Ectodermal cell (in vitro differentiated cells): ENCODE measurements around the gene CYP3A4.
"Not testable (repeated sequence)": the region's sequence is repeated elsewhere in the genome, so short reads cannot be mapped to it uniquely, and the experiment has no call there.

Source experiments
- H3K27ac ChIP-seq: 2 replicates; pipeline ENCODE4 v1.7.0; 2013; ENCODE audit warnings: mild to moderate bottlenecking, low read depth, low read length; ENCODE audit not compliant: insufficient read depth, poor library complexity, severe bottlenecking
- H3K27me3 ChIP-seq: 2 replicates; pipeline ENCODE4 v1.7.0; 2013; ENCODE audit warnings: mild to moderate bottlenecking, low read length; ENCODE audit not compliant: insufficient read depth, control insufficient read depth, poor library complexity, severe bottlenecking
- H3K36me3 ChIP-seq: one replicate; pipeline ENCODE4 v1.7.0; 2013; ENCODE audit warnings: low read length; ENCODE audit not compliant: control insufficient read depth, insufficient read depth
- H3K4me1 ChIP-seq: one replicate; pipeline ENCODE4 v1.7.0; 2013; ENCODE audit warnings: low read length; ENCODE audit not compliant: control insufficient read depth, insufficient read depth
- H3K4me3 ChIP-seq: 2 replicates; pipeline ENCODE4 v1.7.0; 2013; ENCODE audit warnings: low read depth, low read length, control low read depth; ENCODE audit not compliant: insufficient read depth
- H3K9me3 ChIP-seq: 2 replicates; pipeline ENCODE4 v1.7.0; 2013; ENCODE audit warnings: mild to moderate bottlenecking, low read length, moderate library complexity; ENCODE audit not compliant: control insufficient read depth
- WGBS, 2 experiments: methylation state at CpG; one replicate each; pipeline ENCODE4 v1.1.7; 2013; ENCODE audit warnings: missing lambda C conversion rate in 2 of 2; 5-methylcytosine and 5-hydroxymethylcytosine counted together

Gene CYP3A4

GRCh38 chr7:99764478-99764877, 19.5 kb downstream of the CYP3A4 start:
- no peak overlapping the region for H3K27ac ChIP-seq
- 93 to 94% methylated on average over 3 of the region's 3 CpGs for WGBS, 2 experiments
- no peaks in the 10 kb centered on the region for H3K4me1 ChIP-seq
- no peaks in the 10 kb centered on the region for H3K27me3 ChIP-seq
- H3K36me3 ChIP-seq: no peaks in the 10 kb centered on the region
- no peaks in the 10 kb centered on the region for H3K9me3 ChIP-seq
- H3K4me3 ChIP-seq: no peak overlapping the region

- 87 to 91% methylated on average over 6 to 7 of the region's 7 CpGs for WGBS, 2 experiments
- no peak overlapping the region for H3K4me3 ChIP-seq
Observed at GRCh38 chr7:99762680-99763327, 21.2 kb downstream of the CYP3A4 start.

DNA sequence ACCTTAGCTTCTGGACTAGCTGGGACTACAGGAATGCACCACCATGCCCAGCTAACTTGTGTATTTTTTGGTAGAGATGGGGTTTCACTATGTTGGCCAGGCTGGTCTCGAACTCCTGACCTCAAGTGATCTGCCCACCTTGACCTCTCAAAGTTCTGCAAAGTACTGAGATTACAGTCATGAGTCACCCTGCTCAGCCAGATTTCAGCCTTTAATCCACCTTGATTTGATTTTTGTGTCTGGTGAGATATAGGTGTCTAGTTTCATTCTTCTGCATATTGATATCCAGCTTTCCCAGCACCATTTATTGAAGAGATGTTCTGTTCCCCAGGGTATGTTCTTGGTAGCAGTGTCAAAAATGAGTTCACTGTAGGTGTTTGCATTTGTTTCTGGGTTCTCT, 28.9 kb downstream of the CYP3A4 start:
- Histone ChIP-seq H3K27me3 (no peaks in the 10 kb centered on the region), H3K36me3 (no peaks in the 10 kb centered on the region), H3K9me3 (no peaks in the 10 kb centered on the region), H3K4me3 (no peak overlapping the region), H3K27ac (no peak overlapping the region), H3K4me1 (no peaks in the 10 kb centered on the region)
- WGBS, 2 experiments: 92 to 94% methylated on average over 1 of the region's 1 CpG

More at GRCh38 chr7:99762680-99763327, 21.2 kb downstream of the CYP3A4 start:
- no peaks in the 10 kb centered on the region for H3K36me3 ChIP-seq
- H3K27ac ChIP-seq: no peak overlapping the region
- H3K4me1 ChIP-seq: no peaks in the 10 kb centered on the region
- no peaks in the 10 kb centered on the region for H3K27me3 ChIP-seq
- no peaks in the 10 kb centered on the region for H3K9me3 ChIP-seq

DNA sequence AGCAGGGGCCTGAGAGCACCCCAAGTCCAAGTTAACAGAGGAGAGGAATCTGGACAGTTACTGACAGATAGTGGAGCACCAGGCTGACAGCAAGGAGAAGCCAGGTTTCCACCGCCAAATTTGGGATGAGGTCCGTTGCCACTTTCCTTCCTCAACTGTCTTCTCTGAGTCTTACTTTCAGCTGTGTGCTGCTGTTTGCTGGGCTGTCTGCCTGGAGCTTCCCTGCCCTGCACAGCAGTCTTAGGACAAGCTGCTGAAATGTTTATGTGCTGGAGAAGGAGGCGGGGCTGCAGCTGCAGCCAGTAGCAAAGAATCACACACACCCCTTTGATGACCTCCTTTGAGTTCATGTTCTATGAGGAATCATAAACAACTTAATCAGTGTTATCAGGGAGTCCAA, 31.6 kb downstream of the CYP3A4 start:
- no peaks in the 10 kb centered on the region for H3K4me1 ChIP-seq
- H3K36me3 ChIP-seq: no peaks in the 10 kb centered on the region
- H3K9me3 ChIP-seq: no peaks in the 10 kb centered on the region
- no peak overlapping the region for H3K27ac ChIP-seq
- no peak overlapping the region for H3K4me3 ChIP-seq
- no peaks in the 10 kb centered on the region for H3K27me3 ChIP-seq
- 74 to 85% methylated on average over 3 of the region's 3 CpGs for WGBS, 2 experiments

- H3K27ac ChIP-seq: not testable (repeated sequence)
- WGBS, 2 experiments: 30 to 51% methylated on average over 2 to 4 of the region's 5 CpGs
Observed at GRCh38 chr7:99751322-99752052, 32.5 kb downstream of the CYP3A4 start.

DNA sequence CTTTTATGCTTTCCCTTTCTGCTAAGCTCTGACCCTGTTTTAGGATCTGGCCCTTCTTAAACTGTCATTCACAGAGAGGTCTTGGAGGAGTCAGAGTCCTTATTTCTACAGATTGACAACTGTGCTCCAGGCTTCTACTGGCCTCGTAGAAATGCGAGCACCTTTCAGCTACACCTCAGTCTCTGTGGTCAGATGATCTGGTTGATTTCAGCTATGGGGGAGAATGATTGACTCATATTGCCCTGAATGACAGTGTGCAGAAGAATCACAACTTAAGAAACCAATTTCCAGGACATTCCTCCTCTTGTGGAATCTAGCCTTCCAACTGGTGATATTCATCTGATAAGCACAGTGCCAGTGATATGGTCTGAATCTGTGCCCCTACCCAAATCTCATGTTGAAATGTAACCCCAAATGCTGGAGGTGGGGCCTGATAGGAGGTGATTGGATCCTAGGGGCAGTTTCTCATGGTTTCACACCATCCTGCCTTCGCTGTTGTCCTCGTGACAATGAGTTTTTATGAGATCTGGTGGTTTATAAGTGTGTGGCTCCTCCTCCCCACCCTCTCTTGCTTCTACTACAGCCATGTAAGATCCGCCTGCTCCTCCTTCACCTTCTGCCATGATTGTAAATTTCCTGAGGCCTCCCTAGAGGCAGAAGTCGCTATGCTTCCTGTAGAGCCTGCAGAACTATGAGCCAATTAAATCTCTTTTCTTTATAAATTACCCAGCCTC, 35.0 kb downstream of the CYP3A4 start:
- Histone ChIP-seq H3K27me3 (no peaks in the 10 kb centered on the region), H3K36me3 (no peaks in the 10 kb centered on the region), H3K27ac (no peak overlapping the region), H3K4me3 (no peak overlapping the region), H3K9me3 (no peaks in the 10 kb centered on the region), H3K4me1 (no peaks in the 10 kb centered on the region)
- WGBS, 2 experiments: 88 to 89% methylated on average over 6 of the region's 6 CpGs

More at GRCh38 chr7:99751322-99752052, 32.5 kb downstream of the CYP3A4 start:
- H3K36me3 ChIP-seq, H3K9me3 ChIP-seq, H3K27me3 ChIP-seq, H3K4me3 ChIP-seq, H3K4me1 ChIP-seq: not testable (repeated sequence)

GRCh38 chr7:99746915-99747314, 37.1 kb downstream of the CYP3A4 start:
- WGBS, 2 experiments: 89 to 91% methylated on average over 2 of the region's 3 CpGs
- not testable (repeated sequence) for H3K27ac ChIP-seq, H3K36me3 ChIP-seq, H3K4me3 ChIP-seq, H3K27me3 ChIP-seq, H3K4me1 ChIP-seq, H3K9me3 ChIP-seq

DNA sequence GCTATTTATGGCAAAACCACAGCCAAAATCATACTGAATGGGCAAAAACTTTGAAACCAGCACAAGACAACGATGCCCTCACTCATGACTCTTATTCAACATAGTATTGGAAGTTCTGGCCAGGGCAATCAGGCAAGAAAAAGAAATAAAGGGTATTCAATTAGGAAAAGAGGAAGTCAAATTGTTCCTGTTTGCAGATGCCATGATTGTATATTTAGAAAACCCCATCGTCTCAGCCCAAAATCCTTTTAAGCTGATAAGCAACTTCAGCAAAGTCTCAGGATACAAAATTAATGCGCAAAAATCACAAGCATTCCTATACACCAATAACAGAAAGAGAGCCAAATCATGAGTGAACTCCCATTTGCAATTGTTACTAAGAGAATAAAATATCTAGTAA, 38.6 kb downstream of the CYP3A4 start:
- not testable (repeated sequence) for H3K27ac ChIP-seq, H3K4me1 ChIP-seq, H3K9me3 ChIP-seq, H3K4me3 ChIP-seq, H3K36me3 ChIP-seq, H3K27me3 ChIP-seq
- WGBS, 2 experiments: 83 to 93% methylated on average over 3 of the region's 3 CpGs

GRCh38 chr7:99742737-99743394, 41.1 kb downstream of the CYP3A4 start:
- Histone ChIP-seq H3K27me3 (no peaks in the 10 kb centered on the region), H3K4me1 (no peaks in the 10 kb centered on the region), H3K27ac (no peak overlapping the region), H3K4me3 (no peak overlapping the region), H3K9me3 (no peaks in the 10 kb centered on the region), H3K36me3 (no peaks in the 10 kb centered on the region)
- 89 to 94% methylated on average over 4 of the region's 4 CpGs for WGBS, 2 experiments

DNA sequence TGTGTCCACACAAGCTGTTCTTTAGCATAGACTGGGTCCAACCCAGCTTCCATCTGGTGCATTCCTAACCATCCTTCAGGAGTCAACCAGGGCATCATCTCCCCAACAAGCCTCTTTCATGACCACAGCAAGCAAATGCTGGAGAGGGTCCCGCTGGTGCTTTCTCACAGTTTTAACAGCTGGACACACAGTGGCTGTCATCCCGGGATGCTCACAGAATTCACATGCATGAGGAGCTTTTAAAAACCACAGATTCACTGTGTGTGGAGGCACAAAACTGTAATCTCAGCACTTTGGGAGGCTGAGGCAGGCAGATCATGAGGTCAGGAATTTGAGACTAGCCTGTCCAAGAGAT, 42.6 kb downstream of the CYP3A4 start:
- H3K27me3 ChIP-seq: no peaks in the 10 kb centered on the region
- no peak overlapping the region for H3K27ac ChIP-seq
- H3K9me3 ChIP-seq: no peaks in the 10 kb centered on the region
- no peak overlapping the region for H3K4me3 ChIP-seq
- WGBS, 2 experiments: 90 to 97% methylated on average over 2 of the region's 2 CpGs
- H3K4me1 ChIP-seq: no peaks in the 10 kb centered on the region
- no peaks in the 10 kb centered on the region for H3K36me3 ChIP-seq
